GM19239 (cell line): ENCODE measurements around the gene PHF2.

ENCODE experiments used
- DNase-seq: peaks from one replicate; pipeline ENCODE4 v3.0.0; 2011; ENCODE audit warnings: low spot score; ENCODE audit not compliant: insufficient read length
- FAIRE-seq: peaks from 2 replicates; lab custom pipeline; 2011; peaks lifted over from hg19 to GRCh38; lab: Jason Lieb, UNC

Gene PHF2

GRCh38 chr9:93567271-93567959, 9.0 kb upstream of the PHF2 start:
- DNase-seq (no peak), FAIRE-seq (no peak)

DNA sequence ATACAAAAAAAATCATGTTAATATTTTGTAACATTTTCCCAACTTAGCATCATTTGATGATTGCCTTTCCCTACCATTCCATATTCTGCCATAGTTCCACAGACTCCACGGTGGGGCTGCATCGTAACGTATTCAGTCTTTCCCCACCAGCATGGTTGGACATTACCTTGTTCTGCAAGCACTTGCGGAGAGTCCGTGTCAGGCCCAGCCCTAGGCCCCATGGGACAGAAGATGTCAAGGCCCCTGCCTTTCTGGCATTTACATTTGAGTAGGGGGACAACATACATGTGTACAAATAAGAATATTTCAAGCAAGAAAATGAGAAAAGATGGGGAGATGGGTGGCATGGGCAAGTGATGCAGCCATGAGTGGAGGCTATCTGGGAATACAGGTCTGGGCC, 8.2 kb upstream of the PHF2 start:
- FAIRE-seq = no peak
- no peak for DNase-seq

DNA sequence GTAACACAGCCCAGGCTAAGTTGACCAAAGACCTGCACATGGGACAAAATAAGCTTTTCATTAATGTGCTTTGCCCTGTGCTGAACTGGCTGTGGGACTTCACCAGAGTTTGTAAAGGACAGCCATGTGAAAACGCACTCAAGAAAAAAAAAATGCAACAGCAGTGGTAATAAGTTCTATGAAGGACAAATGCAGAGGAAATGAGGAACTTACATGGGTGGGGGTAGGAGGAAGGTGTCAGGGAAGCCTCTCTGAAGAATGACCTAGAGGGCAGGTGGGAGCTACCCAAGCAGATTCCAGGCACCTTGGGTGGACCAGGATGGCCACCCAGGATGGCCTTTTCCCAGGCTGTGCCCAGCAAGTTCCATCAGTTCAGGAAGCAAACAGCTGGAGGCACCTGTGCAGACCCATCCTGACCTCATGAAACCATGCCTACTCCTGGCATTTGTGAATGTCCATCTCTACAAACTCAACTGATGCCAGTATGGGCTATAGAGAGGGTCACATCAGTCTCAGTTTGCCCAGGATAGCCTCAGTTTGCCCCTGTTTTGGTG, 6.7 kb upstream of the PHF2 start:
- no peak for FAIRE-seq

GRCh38 chr9:93572221-93572620, 4.2 kb upstream of the PHF2 start:
- no peak for FAIRE-seq
- no peak for DNase-seq

More for the DNA sequence above, 6.7 kb upstream of the PHF2 start:
- no peak for DNase-seq

- FAIRE-seq (no peak), DNase-seq (no peak)
These were observed 3.5 kb upstream of the PHF2 start for GRCh38 chr9:93572636-93573515.

DNA sequence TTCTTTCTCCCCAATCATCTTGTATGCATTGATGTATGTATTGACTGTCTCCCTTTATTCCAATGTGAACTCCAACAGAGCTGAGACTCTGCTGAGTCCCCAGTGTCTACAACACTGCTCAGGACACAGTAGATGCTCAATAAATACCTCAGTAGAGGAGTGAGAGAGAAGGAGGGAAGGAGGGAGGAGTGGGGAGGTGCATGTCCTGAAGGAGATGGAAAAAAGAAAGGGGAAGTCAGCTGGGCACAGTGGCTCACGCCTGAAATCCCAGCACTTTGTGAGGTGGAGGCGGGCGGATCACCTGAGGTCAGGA, 2.9 kb upstream of the PHF2 start:
- DNase-seq = no peak
- no peak for FAIRE-seq

DNA sequence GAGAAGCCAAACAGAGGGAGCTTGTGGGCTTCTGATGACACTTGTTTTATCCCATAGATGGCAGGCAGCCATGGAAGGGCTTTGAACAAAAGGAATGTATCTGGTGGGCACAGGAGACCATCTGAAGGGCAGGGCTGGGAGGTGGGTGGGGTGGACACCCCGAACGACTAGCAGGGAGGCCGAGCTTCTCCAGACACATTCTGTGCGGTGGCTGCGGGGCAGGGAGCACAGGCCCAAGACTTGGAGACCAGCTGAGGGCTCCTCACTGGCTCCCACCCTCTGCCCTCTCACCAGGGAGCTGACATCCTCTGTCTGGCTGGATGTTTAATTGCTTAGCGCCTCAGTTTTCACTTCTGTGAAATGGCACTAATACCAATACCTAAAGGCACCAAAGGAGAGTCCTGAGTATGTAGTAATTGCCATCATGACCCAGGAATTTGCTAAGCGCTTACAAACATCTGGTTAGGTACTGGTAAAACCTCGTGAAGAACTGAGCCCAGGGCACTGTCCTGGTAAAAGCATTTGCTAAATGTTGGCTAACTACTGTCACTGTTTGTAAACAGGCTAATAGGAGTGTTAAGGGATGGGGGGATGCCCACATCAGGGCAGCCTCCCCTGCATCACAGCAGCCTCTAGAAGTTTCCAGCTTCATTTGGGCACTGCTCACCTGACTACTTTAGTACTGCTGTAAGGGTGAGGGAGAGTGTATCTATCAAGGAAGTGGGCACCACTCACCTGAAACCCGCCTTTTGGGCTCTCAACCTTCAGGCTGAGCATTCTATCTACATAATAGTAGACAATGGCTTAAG, 2.1 kb upstream of the PHF2 start:
- DNase-seq (no peak), FAIRE-seq (no peak)

DNA sequence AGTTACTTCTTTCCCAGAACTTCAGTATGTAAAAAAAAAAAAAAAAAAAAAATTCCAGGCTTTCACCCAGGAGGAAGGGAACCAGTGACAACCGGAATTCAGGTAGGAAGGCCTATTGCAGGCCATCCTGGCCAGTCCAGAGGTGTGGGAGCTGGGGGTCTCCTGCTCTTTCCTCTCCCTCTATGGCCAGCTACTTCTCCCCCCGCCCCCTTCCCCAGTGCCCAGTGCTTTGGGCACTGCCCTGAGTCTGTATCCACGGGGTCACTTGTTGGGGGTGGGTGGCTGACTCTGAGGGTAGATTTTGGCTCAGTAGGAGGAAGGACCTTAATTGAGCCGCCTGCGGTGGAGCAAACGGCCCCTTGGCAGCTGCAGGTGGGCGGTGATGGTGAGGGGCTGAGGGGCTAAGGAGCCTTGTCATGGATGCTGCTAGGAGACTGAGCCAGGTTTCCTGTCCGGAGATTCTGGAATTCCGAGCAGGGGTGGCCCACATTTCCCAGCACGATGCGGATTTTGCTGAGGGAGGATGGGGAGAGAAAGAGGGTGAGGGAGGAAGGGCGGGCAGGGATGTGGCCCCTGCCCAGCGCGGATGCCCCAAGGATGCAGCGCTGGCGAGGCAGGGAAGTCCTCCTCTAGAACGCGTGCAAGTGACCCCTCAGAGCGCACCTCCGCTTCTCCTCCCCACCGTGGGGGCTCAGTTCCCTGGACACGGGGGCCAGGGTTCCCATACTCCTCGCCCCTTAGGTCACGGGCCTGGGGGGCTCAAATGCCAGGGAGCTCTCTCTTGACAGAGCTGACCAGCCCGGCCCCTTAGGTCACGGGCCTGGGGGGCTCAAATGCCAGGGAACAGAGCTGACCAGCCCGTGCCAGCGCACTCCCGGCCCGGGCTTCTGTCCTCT, 1.2 kb upstream of the PHF2 start:
- FAIRE-seq (no peak), DNase-seq (no peak)

- FAIRE-seq = peak; percentile 69
- DNase-seq = peak; percentile 71
These were observed 557 bp upstream of the PHF2 start for GRCh38 chr9:93575796-93576257.

- DNase-seq = no peak
- no peak for FAIRE-seq
These were observed 942 bp downstream of the PHF2 start for GRCh38 chr9:93577078-93577974.

DNA sequence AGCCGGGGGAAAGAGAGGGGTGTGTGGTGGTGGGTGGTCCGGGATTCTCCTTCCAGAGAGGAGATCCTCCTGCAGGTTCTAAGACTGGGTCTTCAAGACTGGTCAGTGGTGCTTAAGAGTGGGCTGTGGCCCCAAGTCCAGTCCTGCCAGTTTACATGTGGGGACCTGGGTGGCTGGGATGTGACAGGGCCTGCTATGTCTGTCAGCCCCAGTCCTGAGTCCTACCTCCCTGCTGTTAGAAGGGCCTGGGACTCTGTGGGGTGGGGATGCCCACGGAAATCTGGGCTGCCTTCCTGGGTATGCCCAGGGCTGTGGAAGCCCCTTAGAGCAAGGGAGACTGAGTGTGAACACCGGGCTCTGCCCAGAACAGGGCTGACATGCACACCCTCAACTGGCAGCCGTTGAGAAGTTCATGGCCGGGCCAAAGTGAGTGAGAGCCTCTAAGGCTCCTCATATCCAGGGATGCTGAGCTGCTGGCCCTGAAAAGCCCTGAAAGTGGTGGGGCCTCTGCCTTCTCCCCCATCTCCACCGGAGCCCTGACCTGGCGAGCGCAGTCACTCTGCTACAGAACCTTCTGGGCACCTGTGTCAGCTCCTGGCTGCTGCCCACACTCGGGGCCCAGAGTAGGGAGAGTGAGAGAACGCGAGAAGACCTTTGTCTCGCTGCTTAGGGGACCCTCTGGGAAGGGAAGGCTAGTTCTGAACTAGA, 1.7 kb downstream of the PHF2 start:
- FAIRE-seq = no peak
- DNase-seq = no peak

DNA sequence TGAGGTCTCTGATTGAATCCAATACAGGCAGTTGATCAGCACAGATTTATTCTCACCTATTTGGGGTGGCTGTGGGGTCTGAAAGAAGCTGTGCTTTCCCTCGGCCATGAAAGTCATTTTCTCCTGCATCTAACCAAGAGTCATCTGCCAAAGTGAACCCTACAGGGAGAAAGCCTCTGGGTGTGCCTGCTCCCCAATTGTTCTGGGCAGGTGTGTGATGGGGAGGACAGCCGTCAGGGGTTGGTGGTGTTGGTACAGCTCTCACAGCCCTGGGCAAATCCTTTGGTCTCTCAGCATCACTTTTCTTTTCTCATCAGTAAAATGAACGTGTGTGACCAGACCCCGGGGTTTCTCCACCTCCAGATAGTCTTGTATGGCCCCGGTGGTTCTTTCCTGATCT, 2.5 kb downstream of the PHF2 start:
- FAIRE-seq (no peak), DNase-seq (no peak)

DNA sequence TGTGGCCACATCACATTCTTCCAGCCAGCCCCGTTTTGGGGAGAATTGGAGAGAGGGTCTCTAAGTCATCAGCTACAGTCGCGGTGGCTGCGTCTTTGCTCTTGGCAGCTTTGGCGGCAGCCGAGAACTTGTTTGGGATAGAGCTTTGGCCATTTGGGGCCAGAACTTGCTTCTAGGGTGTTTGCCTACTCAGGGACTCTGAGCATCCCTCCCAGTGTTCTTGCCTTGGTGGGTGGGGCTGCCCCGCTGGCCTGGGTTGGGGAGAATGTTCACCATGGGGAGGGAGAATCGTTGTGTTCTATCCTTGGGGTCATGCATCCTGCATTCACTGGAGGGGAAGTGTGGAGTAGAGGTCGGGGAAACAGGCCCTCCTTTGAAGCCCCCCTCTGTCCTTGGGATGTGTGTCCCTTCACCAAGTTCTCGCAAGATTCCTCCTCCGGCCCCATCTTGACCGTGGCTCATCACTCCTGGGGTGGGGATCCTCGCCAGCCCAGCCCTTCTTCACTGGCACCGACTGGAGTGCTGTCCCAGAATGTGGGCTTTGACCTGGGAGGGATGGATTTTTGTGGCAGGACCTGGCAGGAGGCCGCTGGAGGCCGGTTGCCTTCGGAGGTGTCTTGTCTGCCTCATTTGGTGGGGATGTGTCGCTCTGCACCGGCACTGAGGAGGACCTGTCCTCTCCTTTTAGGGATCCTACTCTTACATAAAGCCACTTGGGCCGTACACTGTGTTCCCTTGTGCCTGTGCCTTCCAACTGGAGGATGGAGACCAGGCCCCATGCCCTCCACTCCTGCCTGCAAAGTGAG, 3.5 kb downstream of the PHF2 start:
- DNase-seq = no peak
- FAIRE-seq = no peak

GRCh38 chr9:93580654-93581380, 4.4 kb downstream of the PHF2 start:
- FAIRE-seq = no peak

GRCh38 chr9:93582115-93582514, 5.7 kb downstream of the PHF2 start:
- FAIRE-seq (no peak), DNase-seq (no peak)

More at GRCh38 chr9:93580654-93581380, 4.4 kb downstream of the PHF2 start:
- no peak for DNase-seq

GRCh38 chr9:93582550-93582949, 6.2 kb downstream of the PHF2 start:
- DNase-seq (no peak), FAIRE-seq (no peak)

DNA sequence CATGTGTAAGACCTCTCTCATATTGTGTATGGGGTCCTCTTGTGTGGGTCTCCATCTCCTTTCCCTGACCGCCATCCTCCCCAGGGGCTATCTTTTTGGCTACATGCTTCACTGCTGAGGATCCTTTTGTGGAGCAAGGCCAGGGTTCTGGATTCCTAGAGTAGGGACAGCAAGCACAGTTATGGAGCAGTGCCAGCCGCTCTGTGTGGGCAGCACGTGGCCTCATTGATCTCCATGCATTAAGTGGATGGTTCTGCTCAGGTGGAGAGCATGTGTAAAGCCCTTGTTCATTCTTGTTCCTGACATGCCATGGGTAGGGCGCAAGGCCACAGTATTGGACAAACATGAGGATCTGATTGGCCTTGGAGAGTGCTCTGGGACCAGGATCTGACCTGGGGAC, 8.9 kb downstream of the PHF2 start:
- no peak for FAIRE-seq
- no peak for DNase-seq
